Fibroblast of the conjunctiva (primary cell): ENCODE data around the gene PLCB3.

Experiments
- DNase-seq: peaks from one replicate; pipeline ENCODE4 v3.0.0-alpha.2; 2010; ENCODE audit warnings: low read depth

PLCB3 gene

DNA sequence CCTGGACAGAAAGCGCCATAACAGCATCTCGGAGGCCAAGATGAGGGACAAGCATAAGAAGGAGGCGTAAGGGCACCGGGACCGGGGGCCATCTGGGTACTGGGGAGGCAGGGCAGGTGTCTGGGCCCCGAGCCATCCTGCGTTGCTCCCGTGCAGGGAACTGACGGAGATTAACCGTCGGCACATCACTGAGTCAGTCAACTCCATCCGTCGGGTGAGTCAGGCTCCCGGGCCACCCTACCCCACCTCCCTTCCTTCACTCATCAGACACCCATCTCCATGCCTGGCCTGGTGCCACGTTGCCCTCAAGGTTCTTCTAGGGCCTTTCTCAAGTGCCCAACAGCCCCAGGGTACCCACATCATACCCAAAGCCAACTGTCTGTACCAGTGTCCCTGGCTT, 15.0 kb downstream of the PLCB3 start:
- no peak for DNase-seq

- DNase-seq, result no peak
These were observed 16.0 kb downstream of the PLCB3 start for GRCh38 chr11:64267207-64267945.

GRCh38 chr11:64268025-64268892, 16.9 kb downstream of the PLCB3 start:
- no peak for DNase-seq

GRCh38 chr11:64268893-64269539, 17.7 kb downstream of the PLCB3 start:
- no peak for DNase-seq

DNA sequence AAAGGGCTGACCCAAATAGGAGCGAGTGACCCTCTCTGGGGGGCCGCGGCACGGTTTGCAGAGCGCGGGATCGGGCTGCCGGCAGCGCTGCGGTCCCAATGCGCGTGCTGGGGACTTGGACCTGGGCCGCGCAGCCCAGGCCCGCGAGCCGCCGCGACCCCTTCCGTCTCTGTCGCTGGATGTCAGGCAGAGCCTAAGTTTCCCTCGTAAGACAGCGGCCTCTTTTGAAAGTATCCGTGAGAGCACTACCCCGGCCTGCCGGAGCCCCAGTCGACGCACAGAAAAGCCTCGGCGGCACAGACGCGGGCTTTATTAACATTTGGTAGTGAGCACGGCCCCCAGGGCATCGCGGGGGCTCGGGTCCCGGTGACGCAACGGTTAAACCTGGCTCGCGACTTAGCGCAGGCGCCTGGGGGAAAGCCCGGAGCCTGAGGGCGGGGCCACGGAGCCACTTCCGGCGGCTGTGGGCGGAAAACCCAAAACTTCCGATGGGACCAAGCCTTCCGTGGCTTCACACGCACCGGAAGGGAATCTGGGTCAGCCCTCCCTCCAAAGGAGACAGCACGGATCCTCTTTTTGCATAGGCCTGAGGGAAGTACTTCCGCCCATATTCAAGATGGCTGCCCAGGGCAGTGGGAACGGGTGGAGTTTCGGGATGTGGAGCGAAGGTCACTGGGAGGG, 18.4 kb downstream of the PLCB3 start:
- peak; percentile 100 for DNase-seq

DNA sequence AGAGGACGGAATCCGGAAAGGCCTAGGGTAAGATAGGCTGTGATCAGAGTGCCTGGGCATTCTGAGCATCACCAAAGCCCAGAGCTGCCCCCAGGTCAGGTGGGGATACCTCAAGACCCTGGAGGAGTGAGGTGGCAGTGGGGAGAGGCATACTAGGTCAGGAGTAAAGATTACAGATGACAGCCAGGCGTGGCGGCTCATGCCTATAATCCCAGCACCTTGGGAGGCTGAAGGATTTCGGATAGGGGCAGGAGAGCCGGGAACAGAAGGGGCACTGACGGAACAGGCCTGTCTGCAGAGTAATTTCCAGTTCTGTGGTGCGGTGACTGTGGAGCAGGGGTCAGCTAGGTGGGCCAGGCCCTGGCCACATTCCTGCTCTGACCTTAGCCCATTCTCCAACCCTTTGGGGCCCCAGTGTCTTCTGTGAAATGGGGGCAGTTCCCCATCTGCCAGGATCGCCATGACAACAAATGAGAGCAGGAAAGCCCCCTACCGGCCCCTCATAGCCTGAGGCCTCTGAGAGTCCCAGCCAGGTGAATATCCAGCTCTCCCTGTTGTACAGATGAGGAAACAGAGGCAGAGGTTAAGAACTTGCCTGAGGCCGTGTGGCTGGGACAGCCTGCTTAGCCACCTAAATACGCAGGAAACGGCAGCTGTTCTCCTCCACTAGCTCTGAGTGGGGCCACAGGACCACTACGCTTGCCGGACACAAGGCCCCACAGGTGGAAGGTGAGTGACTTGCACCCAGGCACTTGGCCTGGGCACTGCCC, 23.9 kb downstream of the PLCB3 start:
- DNase-seq, result no peak

DNA sequence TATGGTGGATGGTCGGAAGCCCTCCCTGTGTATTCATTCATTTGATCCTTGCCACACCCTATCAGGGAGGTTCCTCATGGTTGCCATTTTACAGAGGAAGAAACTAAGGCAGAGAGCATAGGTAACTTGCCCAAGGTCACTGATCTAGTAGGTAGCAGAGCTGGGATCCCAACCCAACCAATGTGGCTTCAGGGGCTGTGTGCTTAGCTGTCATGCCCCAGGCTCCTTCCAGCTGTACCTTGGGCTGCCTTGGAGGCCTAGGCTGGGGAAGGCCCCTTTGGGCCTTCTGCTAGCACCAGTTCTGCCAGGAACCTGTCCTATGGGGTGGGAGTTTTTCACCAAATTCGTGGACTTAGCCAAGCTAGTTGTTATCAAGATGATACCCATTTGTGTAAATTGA, 24.5 kb downstream of the PLCB3 start:
- DNase-seq, result no peak

DNA sequence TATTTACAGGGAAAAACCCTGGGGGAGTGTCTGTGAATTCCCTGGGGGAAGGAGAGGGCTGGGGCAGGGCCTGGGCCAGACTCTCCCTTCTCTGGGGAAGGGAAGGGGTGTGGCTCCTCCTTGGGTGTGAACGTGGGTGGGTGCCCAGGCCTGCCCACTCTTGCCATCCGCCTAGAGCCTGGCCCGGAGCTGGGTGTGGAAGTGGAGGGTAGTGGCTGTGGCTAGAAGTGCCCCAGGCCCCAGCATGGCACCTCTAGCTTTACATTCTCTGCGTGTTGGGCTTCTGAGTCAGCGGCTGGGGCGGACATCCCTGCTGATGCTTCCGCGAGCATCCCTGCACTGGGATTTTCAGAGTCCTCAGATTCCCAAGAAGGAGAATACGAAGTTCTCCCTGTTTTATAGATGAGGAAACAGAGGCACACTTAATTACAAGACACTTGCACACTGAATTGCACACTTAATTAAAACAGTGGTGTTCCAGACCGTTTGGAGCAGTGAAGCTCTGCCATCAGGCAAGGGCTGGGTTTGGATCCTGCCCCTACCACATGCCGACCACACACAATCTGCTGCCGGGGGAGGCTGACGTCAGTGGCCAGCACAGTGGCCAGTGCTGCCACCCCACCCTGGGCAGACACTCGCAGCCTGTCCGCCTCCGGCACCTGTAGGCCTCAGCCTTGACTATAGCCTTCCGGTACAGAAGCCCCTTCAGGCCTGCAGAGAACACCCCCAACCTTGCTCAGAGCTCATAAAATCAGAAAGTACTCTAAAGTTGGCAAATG, 25.5 kb downstream of the PLCB3 start:
- DNase-seq, result no peak

DNA sequence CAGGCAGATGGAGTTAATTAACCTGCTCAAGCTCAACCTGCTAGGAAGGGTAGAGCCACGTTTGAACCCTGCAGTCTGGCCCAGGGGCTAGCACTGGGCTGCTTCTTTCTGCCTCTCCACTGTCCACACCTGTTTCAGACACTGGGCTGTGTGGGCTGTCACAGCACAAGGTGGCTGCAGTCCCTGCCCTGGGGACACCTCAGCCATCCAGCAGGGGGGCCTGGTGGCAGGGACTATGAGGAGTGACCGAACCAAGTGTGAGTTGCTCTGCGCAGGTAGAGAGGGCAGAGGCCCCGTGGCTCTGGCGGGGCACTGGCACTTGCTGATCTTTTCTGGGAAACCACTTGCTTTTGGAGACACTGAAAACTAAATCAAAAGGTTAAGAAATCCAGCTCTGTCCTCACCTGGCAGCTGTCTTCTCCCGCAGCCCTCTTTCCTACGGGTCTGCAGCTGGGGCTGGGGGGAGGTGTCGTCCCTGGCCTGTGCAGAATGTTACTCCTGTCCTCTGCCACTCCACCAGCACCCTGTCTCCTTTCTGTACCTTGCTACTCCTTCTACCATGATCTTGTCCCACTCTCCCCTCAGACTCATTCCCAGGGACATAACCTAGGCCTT, 27.4 kb downstream of the PLCB3 start:
- DNase-seq, result no peak

DNA sequence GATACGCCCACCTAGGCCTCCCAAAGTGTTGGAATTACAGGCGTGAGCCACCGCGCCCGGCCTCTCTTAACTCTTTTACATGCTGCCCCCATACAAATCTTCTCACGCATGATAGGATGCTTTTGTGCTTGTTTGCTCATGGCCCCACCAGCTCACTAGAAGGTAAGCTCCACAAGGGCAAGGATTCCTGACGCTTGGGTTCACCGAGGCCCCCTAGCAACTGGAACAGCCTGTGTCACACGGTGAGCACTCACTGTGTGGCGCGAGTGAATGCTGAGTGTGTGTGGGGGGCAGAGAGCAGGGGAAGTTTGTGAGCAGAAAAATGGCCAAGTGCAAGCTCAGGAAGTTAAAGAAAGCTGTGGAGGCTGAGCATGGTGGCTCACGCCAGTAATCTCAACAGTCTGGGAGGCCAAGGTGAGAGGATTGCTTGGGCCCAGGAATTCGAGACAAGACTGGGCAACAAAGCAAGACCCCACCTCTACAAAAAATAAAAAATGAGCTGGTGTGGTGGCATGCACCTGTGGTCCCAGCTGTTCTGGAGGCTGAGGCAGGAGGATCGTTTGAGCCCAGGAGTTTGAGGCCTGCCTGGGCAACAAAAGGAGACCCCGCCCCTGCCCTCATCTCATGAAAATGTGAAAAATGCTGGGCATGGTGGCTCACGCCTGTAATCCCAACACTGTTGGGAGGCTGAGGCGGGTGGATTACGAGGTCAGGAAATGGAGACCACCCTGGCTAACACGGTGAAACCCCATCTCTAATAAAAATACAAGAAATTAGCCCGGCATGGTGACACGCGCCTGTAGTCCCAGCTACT, 30.8 kb downstream of the PLCB3 start:
- no peak for DNase-seq

DNA sequence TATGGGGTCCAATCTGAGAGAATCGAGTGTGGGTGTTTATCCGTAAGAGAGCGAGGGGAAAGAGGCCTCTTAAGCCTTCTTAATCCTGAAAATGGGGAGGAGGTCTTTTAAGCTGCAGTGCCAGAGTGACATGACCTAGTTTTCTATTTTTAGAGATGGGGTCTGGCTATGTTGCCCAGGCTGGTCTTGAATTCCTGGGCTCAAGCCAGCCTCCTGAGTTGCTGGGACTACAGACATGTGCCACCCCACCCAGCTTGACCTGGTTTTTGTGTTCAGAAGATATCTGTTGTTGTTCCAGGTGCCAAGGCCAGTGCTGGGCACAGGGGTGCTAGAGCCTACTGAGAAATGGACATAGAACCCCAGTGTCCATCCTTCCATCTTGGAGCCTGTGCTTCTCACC, 31.8 kb downstream of the PLCB3 start:
- DNase-seq, result no peak

GRCh38 chr11:64284048-64284961, 33.0 kb downstream of the PLCB3 start, which contains the start of gene BAD:
Gene BAD (minus strand): TSS chr11:64284665. CDS start chr11:64284368, 297 bp downstream.
- DNase-seq, result peak; percentile 81

- DNase-seq, result no peak
These were observed 33.9 kb downstream of the PLCB3 start, which contains the start of gene GPR137 for GRCh38 chr11:64284962-64285884. Gene GPR137 (plus strand): TSS chr11:64285848. CDS start chr11:64286525, 677 bp downstream.

GRCh38 chr11:64285885-64286800, 34.8 kb downstream of the PLCB3 start:
- DNase-seq, result no peak

DNA sequence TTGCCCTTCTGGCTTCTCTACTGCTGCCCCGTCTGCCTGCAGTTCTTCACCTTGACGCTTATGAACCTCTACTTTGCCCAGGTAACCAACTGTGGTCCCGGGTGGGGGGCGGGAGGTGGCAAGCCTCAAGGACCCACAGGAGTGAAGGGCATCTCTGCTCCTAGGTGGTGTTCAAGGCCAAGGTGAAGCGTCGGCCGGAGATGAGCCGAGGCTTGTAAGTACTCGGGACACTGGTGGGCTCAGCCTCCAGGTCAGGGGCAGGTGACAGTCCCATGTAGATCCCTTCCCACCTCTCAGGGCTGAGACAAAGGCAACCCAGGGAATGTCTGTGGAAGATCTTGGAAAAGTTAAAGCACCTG, 35.5 kb downstream of the PLCB3 start:
- no peak for DNase-seq
